Left lung (tissue), 10 donors: ENCODE data around the gene ANKS3. TPM values are rescaled to one million over a fixed set of nuclear protein-coding genes. Genes with fewer than 3 reads are reported as not detected.

Experiments
- ATAC-seq: fragments of 200-7000 bp; cut with Tn5 transposase; one replicate; pipeline ENCODE4 v1.9.1; 2020; ENCODE audit warnings: moderate library complexity
- DNase-seq, 4 donors: peaks; one replicate each; pipeline ENCODE4 v3.0.0-alpha.2; 2013 to 2020
- H3K27ac ChIP-seq, 2 donors: fragments of 200-600 bp; sonication (generic) in 1 of 2; one replicate each; pipeline versions ENCODE4 v1.5.0 to v1.8.0; 2020 to 2021
- H3K27me3 ChIP-seq, 2 donors: fragments of 200-600 bp; sonication (generic) in 1 of 2; one replicate each; pipeline versions ENCODE4 v1.5.0 to v1.8.0; 2020 to 2021
- H3K36me3 ChIP-seq, 2 donors: fragments of 200-600 bp; sonication (generic) in 1 of 2; one replicate each; pipeline versions ENCODE4 v1.5.0 to v1.8.0; 2020 to 2021
- H3K4me1 ChIP-seq, 2 donors: fragments of 200-600 bp; one replicate each; pipeline ENCODE4 v1.8.0; 2021
- H3K4me3 ChIP-seq, 2 donors: fragments of 200-600 bp; sonication (generic) in 1 of 2; one replicate each; pipeline versions ENCODE4 v1.5.0 to v1.8.0; 2020 to 2021; ENCODE audit warnings: mild to moderate bottlenecking in 1 of 2
- H3K9me3 ChIP-seq, 2 donors: fragments of 200-600 bp; sonication (generic) in 1 of 2; one replicate each; pipeline versions ENCODE4 v1.5.0 to v1.8.0; 2020 to 2021
- intact Hi-C, 2 donors: fragments of 100-400 bp; cut with DNase I; formaldehyde crosslinking; loops; one replicate each; pipeline versions ENCODE4 v1.11.2 to v1.14.2; 2022
- polyA plus RNA-seq, 6 donors: library from polyadenylated mRNA; unstranded; fragments of 120-200 nt; gene quantifications; one replicate each; pipeline ENCODE4 v1.2.1, GENCODE V29; 2013; ENCODE audit not compliant: insufficient read length in 6 of 6
- total RNA-seq, 2 donors: library from RNA; stranded (reverse); fragmentation: NEBNext Ultra II Directional; extraction: Animal tissue kit (Norgen Biotek cat#: 25700); gene quantifications; one replicate each; pipeline ENCODE4 v1.2.1, GENCODE V29; 2021
- TF ChIP-seq, protein P1 (sequence below), 2 donors: fragments of 200-600 bp; sonication (generic) in 1 of 2; IDR thresholded peaks; one replicate each; pipeline versions ENCODE4 v1.5.0 to v1.8.0; 2021; ENCODE audit warnings: antibody characterized with exemption in 2 of 2
- donor health status: DM: no; HTN: yes; CAD: no.
- donor health status: DM: no; HTN: no; CAD: no.

Gene ANKS3
- total and polyA plus RNA-seq, 8 donors = 16.1 to 32.8 (median 26.7) TPM

DNA sequence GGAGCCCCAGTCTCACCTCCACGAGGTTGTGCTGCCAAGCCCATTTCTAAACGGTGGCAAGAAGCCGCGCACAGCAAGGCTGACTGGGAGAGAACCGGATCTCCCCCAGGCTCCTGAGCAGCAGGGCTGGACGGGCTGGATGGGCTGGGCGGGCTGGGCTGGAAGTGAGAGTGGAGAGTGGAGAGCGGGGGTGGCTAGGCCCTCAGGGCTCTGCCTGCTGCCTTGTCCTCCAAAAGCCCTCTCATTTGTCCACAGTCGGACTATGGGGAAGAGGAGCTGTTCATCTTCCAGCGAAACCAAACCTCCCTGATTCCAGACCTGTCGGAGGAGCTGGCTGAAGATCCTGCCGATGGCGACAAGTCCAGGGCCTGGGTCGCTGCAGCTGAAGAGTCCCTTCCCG, 3.5 kb upstream of the ANKS3 start:
- DNase-seq = peak in 1 of 4 donors; percentile 53
- intact Hi-C loops = no loop called here
- Histone ChIP-seq H3K9me3 (no peaks in the 10 kb centered on the region), H3K27me3 (no peaks in the 10 kb centered on the region), H3K27ac (no peak overlapping the region), H3K4me1 (peaks cover 6 to 19% of the 10 kb centered on the region in 2 donors), H3K36me3 (no peaks in the 10 kb centered on the region), H3K4me3 (no peak overlapping the region)
- TF ChIP-seq, protein P1, sequence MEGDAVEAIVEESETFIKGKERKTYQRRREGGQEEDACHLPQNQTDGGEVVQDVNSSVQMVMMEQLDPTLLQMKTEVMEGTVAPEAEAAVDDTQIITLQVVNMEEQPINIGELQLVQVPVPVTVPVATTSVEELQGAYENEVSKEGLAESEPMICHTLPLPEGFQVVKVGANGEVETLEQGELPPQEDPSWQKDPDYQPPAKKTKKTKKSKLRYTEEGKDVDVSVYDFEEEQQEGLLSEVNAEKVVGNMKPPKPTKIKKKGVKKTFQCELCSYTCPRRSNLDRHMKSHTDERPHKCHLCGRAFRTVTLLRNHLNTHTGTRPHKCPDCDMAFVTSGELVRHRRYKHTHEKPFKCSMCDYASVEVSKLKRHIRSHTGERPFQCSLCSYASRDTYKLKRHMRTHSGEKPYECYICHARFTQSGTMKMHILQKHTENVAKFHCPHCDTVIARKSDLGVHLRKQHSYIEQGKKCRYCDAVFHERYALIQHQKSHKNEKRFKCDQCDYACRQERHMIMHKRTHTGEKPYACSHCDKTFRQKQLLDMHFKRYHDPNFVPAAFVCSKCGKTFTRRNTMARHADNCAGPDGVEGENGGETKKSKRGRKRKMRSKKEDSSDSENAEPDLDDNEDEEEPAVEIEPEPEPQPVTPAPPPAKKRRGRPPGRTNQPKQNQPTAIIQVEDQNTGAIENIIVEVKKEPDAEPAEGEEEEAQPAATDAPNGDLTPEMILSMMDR (IDR thresholded peaks at IDR 0.05) = no peak
- no peak for ATAC-seq

DNA sequence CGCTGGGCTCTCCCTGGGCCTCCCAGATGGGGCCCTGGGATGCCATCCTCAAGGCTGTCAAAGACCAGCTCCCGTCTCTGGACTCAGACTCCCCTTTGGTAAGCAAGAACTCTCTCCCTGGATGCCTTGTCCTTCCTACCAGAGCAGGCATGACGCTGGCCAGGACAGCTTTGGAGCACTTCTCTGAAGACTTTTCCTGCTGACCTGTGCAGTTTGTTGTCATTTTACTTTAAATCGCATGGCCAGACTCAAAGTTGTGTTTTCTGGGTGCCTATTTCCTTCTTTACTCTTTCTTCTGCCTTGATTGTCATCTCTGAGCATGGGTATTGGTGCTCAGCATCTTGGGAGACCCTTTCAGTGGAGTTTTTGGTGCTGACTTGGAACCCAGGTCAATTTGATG, 2.5 kb upstream of the ANKS3 start:
- intact Hi-C loops = no loop called here

DNA sequence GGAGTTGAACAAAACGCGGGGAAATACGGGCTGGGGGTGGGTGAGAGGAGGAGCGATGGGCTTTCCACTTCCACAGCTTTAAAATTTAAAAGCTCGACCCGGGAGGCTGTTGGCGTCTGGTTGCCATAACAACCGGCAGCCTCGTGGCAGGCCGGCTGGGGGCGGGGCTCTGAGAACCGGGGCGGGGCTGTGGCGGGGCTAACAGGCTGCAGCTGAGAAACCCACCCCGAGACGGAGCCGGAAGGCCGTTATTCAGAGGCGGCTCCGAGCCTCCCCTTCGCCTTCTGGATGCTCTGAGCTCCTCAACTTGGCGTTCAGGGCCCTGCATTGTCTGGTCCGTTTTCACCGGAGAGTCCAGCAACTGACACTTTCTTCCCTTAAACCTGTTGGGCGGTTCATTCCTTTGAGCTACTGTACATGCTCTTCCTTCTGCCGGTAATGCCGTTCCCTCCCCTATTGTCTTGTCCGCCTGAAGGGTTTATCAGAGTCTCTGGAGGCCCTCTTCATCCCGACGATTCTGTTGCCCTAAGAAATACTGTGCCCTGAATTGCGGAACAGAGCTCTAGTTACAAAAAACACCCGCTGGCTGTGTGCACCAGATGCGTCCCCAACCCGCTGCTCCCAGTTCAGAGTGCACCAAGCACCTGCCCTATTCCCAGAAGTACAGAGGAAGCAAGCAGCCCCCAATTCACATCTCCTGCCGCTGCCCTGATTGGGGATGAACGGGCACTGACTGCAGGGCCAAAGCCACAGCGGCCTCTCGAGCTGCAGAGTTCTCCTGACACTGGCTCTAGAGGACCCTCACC, 862 bp upstream of the ANKS3 start:
- intact Hi-C loops = no loop called here
- Histone ChIP-seq H3K27me3 (no peaks in the 10 kb centered on the region), H3K4me3 (peak overlapping the region; percentile 79 to 99), H3K9me3 (no peaks in the 10 kb centered on the region), H3K4me1 (peaks cover 6 to 19% of the 10 kb centered on the region in 2 donors), H3K36me3 (peaks cover 0 to 6% of the 10 kb centered on the region in 2 donors), H3K27ac (peak overlapping the region; percentile 65 to 87)
- DNase-seq = peak; percentile 73 to 96 (median 91)
- ATAC-seq = peak; percentile 87
- TF ChIP-seq, protein P1 (IDR thresholded peaks at IDR 0.05) = no peak

More for the DNA sequence above, 2.5 kb upstream of the ANKS3 start:
- no peak for ATAC-seq
- Histone ChIP-seq H3K36me3 (no peaks in the 10 kb centered on the region), H3K4me3 (no peak overlapping the region), H3K27ac (no peak overlapping the region), H3K9me3 (no peaks in the 10 kb centered on the region), H3K4me1 (peaks cover 6 to 19% of the 10 kb centered on the region in 2 donors), H3K27me3 (no peaks in the 10 kb centered on the region)
- DNase-seq = peak in 1 of 4 donors; percentile 31
- TF ChIP-seq, protein P1 (IDR thresholded peaks at IDR 0.05) = no peak

DNA sequence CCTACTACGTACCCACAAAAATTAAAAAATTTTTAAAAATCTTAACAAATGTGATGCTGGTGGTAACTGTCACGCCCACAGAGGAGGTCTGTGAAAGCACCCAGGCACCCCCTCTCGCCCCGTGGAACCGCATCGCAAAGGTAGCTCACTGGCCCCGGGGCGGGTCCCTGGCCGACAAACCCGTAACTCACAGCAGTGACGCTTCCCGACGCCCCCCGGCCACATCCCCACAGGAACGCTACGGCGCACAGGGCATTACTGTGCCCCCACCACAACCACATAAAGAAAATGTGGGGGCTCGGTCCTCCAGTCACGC, 366 bp downstream of the ANKS3 start:
- DNase-seq (peak in 1 of 4 donors; percentile 36), ATAC-seq (no peak)
- TF ChIP-seq, protein P1 (IDR thresholded peaks at IDR 0.05) = no peak
- Histone ChIP-seq H3K9me3 (no peaks in the 10 kb centered on the region), H3K27ac (peak overlapping the region in 1 of 2 donors; percentile 87), H3K4me1 (peaks cover 6 to 19% of the 10 kb centered on the region in 2 donors), H3K27me3 (no peaks in the 10 kb centered on the region), H3K4me3 (peak overlapping the region; percentile 79 to 99), H3K36me3 (peaks cover 0 to 19% of the 10 kb centered on the region in 2 donors)
- intact Hi-C loops = no loop called here

DNA sequence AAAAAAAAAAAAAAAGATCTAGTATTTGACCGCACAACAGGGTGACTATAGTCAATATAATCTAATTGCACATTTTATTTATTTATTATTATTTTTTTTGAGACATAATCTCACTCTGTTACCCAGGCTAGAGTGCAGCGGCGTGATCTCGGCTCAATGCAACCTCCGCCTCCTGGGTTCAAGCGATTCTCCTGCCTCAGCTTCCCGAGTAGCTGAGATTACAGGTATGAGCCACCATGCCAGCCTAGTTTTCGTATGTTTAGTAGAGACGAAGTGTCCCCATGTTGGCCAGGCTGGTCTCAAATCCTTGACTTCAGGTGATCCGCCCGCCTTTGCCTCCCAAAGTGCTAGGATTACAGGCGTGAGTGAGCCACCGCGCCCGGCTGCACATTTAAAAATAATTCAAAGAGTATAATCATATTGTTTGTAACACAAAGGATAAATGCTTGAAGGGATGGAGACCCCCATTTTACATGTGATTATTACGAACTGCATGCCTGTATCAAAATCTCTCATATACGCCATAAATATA, 794 bp downstream of the ANKS3 start:
- intact Hi-C loops = no loop called here
- Histone ChIP-seq H3K9me3 (no peaks in the 10 kb centered on the region), H3K27ac (peak overlapping the region in 1 of 2 donors; percentile 87), H3K4me1 (peaks cover 6 to 19% of the 10 kb centered on the region in 2 donors), H3K27me3 (no peaks in the 10 kb centered on the region), H3K36me3 (peaks cover 0 to 23% of the 10 kb centered on the region in 2 donors), H3K4me3 (peak overlapping the region; percentile 79 to 99)
- TF ChIP-seq, protein P1 (IDR thresholded peaks at IDR 0.05) = no peak
- DNase-seq (peak in 1 of 4 donors; percentile 41), ATAC-seq (no peak)
